ENCODE data around the gene CCPG1.

Gene CCPG1

GRCh38 chr15:55337160-55337559 lies 71.0 kb downstream of the CCPG1 start:
- DNase-seq (ENCODE audit: insufficient read length), result no peak
- no peak for FAIRE-seq
- TF ChIP-seq TAF1 (IDR thresholded peaks at IDR 0.05; ENCODE audit: borderline replicate concordance, low read depth, low read length), result no peak
- no peak for TF ChIP-seq POLR2A (IDR thresholded peaks at IDR 0.05; ENCODE audit: low read depth, low read length)
- no peak for TF ChIP-seq POLR2AphosphoS5 (IDR thresholded peaks at IDR 0.05; ENCODE audit: low read depth, low read length)

DNA sequence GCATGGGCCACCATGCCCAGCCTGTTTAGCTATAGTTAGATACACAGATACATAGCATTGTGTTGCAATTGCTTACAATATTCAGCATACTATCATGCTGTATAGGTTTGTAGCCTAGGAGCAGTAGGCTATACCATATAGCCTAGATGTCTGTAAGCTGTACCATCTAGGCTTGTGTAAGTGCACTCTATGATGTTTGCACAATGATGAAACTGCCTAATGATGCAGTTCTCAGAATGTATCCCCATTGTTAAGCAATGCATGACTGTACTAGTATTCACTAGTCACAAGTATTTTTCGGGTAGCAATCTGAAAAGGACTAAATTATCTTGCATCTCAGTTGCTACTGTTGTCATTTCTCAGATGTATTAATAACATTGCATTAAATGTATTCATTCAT lies 73.2 kb downstream of the CCPG1 start:
- DNase-seq (ENCODE audit: insufficient read length), result no peak
- no peak for TF ChIP-seq POLR2AphosphoS5 (IDR thresholded peaks at IDR 0.05; ENCODE audit: low read depth, low read length)
- no peak for TF ChIP-seq TAF1 (IDR thresholded peaks at IDR 0.05; ENCODE audit: borderline replicate concordance, low read depth, low read length)
- peak; percentile 9 for FAIRE-seq

DNA sequence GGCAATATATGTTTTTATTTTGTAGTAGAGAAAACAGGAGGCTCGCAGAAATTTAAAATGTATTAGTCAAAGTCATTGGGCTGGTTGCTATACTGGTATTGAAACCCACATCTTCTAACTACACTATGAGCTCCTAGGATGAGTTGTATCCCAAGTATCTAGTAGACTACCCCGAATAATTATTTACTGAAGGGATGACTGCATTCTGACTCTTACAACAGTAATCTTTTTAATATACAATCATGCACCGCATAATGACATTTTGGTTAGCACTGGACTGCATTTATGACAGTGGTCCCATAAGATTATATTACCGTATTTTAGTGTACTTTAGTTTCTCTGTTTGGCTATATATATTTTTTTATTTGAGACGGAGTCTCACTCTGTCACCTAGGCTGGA lies 73.8 kb downstream of the CCPG1 start:
- DNase-seq (ENCODE audit: insufficient read length) (no peak), FAIRE-seq (no peak)
- no peak for TF ChIP-seq TAF1 (IDR thresholded peaks at IDR 0.05; ENCODE audit: borderline replicate concordance, low read depth, low read length)
- no peak for TF ChIP-seq POLR2AphosphoS5 (IDR thresholded peaks at IDR 0.05; ENCODE audit: low read depth, low read length)
- no peak for TF ChIP-seq POLR2A (IDR thresholded peaks at IDR 0.05; ENCODE audit: low read depth, low read length)

GRCh38 chr15:55327387-55327786 lies 80.8 kb downstream of the CCPG1 start:
- DNase-seq (ENCODE audit: insufficient read length) (no peak), FAIRE-seq (no peak)
- TF ChIP-seq POLR2A (IDR thresholded peaks at IDR 0.05; ENCODE audit: low read depth, low read length) (no peak), TAF1 (IDR thresholded peaks at IDR 0.05; ENCODE audit: borderline replicate concordance, low read depth, low read length) (no peak), POLR2AphosphoS5 (IDR thresholded peaks at IDR 0.05; ENCODE audit: low read depth, low read length) (no peak)

DNA sequence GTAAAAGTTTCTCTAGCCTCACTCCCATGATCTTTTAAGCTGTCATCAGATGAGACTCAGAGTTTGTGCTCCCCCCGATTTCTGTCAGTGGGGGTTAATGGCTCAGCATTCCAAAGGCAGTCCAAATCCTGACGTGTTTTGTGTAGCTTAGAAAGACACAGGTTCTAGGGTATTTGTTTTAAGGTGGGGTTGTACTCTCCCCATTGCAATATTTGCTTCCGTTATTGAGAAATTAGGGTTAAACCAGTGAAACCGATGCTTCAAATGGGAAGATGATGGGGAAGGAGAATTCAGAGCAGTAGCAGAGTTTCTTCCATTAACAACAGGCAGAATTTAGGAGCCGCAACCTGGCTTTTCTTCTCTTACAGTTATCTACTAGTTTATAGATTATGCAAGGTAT lies 85.7 kb downstream of the CCPG1 start:
- TF ChIP-seq TAF1 (IDR thresholded peaks at IDR 0.05; ENCODE audit: borderline replicate concordance, low read depth, low read length) (no peak), POLR2AphosphoS5 (IDR thresholded peaks at IDR 0.05; ENCODE audit: low read depth, low read length) (no peak), POLR2A (IDR thresholded peaks at IDR 0.05; ENCODE audit: low read depth, low read length) (no peak)
- DNase-seq (ENCODE audit: insufficient read length), result no peak
- no peak for FAIRE-seq

DNA sequence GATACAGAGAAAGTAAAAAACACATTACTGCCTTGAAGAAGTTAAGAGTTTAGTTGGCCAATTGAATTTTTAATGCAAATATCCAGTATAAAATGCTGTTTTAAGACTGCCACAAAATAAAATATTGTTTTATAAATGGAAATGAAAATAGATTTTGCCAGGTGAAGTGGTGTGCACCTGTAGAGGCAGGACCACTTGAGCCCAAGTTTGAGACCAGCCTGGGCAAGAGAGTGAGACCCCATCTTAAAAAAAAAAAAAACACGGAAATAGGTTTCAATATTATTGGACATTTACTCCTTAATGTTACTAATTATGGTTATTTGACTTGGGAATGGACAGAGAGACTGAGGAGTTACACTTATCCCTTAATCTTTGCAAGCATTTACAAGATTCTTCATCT lies 87.2 kb downstream of the CCPG1 start:
- FAIRE-seq (no peak), DNase-seq (ENCODE audit: insufficient read length) (no peak)
- no peak for TF ChIP-seq POLR2AphosphoS5 (IDR thresholded peaks at IDR 0.05; ENCODE audit: low read depth, low read length)
- no peak for TF ChIP-seq TAF1 (IDR thresholded peaks at IDR 0.05; ENCODE audit: borderline replicate concordance, low read depth, low read length)
- no peak for TF ChIP-seq POLR2A (IDR thresholded peaks at IDR 0.05; ENCODE audit: low read depth, low read length)

- DNase-seq (ENCODE audit: insufficient read length), result no peak
- FAIRE-seq, result no peak
- TF ChIP-seq TAF1 (IDR thresholded peaks at IDR 0.05; ENCODE audit: borderline replicate concordance, low read depth, low read length) (no peak), POLR2A (IDR thresholded peaks at IDR 0.05; ENCODE audit: low read depth, low read length) (no peak), POLR2AphosphoS5 (IDR thresholded peaks at IDR 0.05; ENCODE audit: low read depth, low read length) (no peak)
Measured at GRCh38 chr15:55320238-55320550, 88.0 kb downstream of the CCPG1 start.

DNA sequence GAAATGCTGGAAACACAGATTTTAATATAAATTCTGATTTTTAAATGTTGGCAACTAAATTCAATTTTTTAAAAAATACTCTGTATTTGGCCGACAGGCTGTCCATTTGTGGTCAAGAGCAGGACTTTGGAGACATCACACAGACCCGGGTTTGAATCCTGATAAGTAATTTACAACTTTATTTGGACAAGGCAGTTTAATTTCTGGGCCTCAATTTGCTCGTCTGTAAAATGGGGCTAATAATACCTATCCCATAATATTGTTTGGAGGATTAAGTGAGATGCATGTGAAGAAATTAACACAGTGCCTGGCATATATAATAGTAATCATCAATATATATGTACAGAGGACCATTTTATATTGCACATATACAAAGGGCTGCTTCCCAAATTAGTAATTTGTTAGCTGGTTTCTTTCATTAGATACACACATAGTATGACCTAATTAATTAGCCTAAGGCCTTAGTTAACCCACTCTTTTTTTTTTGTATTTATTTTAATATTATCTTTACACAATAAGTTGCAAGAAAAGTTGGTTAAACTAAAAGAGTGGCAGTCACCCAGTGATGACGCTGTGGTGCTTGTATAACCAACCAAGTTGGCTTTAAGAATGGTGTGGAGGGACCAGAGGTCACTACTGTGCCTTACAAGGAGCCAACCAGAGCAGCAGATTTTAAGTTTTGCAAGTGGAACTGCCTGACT lies 88.5 kb downstream of the CCPG1 start:
- FAIRE-seq, result no peak
- no peak for DNase-seq (ENCODE audit: insufficient read length)
- TF ChIP-seq TAF1 (IDR thresholded peaks at IDR 0.05; ENCODE audit: borderline replicate concordance, low read depth, low read length) (no peak), POLR2A (IDR thresholded peaks at IDR 0.05; ENCODE audit: low read depth, low read length) (no peak), POLR2AphosphoS5 (IDR thresholded peaks at IDR 0.05; ENCODE audit: low read depth, low read length) (no peak)

- DNase-seq (ENCODE audit: insufficient read length), result peak; percentile 57
- TF ChIP-seq POLR2A (IDR thresholded peaks at IDR 0.05; ENCODE audit: low read depth, low read length) (peak; percentile 92), POLR2AphosphoS5 (IDR thresholded peaks at IDR 0.05; ENCODE audit: low read depth, low read length) (peak; percentile 93), TAF1 (IDR thresholded peaks at IDR 0.05; ENCODE audit: borderline replicate concordance, low read depth, low read length) (peak; percentile 52; the same call in 1 of the 2 replicates)
- peak; percentile 94 for FAIRE-seq
Measured at GRCh38 chr15:55318588-55319494, 89.3 kb downstream of the CCPG1 start, which contains the start of the genes PIGB and PIGBOS1. TSS of gene PIGB (plus strand) at chr15:55319222. CDS start at chr15:55319251, 29 bp downstream. TSS of gene PIGBOS1 (minus strand) at chr15:55319123. CDS start at chr15:55317792, 1,331 bp downstream.

Data from GM12892 (cell line).